GM19035 (cell line): ENCODE results near the gene CEP120.

ENCODE experiments used
- ATAC-seq: cut with Tn5 transposase; IDR thresholded peaks from one replicate; pipeline ENCODE4 v1.9.1; 2021; ENCODE audit not compliant: unreplicated experiment

CEP120 gene

GRCh38 chr5:123304777-123305316, 118.4 kb downstream of the CEP120 start:
- ATAC-seq: no peak

- ATAC-seq: no peak
Observed at GRCh38 chr5:123303802-123304201, 119.4 kb downstream of the CEP120 start.

- ATAC-seq: no peak
Observed at GRCh38 chr5:123300266-123300665, 122.9 kb downstream of the CEP120 start.

- ATAC-seq: no peak
Observed at GRCh38 chr5:123299136-123299535, 124.1 kb downstream of the CEP120 start.

- no peak for ATAC-seq
Observed at GRCh38 chr5:123298335-123299030, 124.7 kb downstream of the CEP120 start.

- no peak for ATAC-seq
Observed at GRCh38 chr5:123297866-123298265, 125.3 kb downstream of the CEP120 start.

- ATAC-seq: no peak
Observed at GRCh38 chr5:123297198-123297831, 125.9 kb downstream of the CEP120 start.
